HepG2 (cell line): ENCODE data around the gene PFN4. TPM values are rescaled to one million over a fixed set of nuclear protein-coding genes. Genes with fewer than 3 reads are reported as not detected.

Experiments used
- ARID2 ChIP-seq: sonication (generic); formaldehyde crosslinking; IDR thresholded peaks from 2 replicates; pipeline ENCODE4 v1.8.1; 2022; ENCODE audit warnings: mild to moderate bottlenecking, missing genetic modification reagents, borderline replicate concordance
- NPAS2 ChIP-seq: sonication (generic); formaldehyde crosslinking; IDR thresholded peaks from 2 replicates; pipeline ENCODE4 v1.8.0; 2022; ENCODE audit warnings: mild to moderate bottlenecking, missing genetic modification reagents, borderline replicate concordance
- PRPF4 ChIP-seq: fragments of 200-400 bp; formaldehyde crosslinking; IDR thresholded peaks from 2 replicates; pipeline ENCODE4 v1.6.1; 2016; ENCODE audit warnings: low read length, low read depth; ENCODE audit not compliant: poor library complexity, severe bottlenecking
- REXO4 ChIP-seq: sonication (generic); formaldehyde crosslinking; IDR thresholded peaks from 2 replicates; pipeline ENCODE4 v1.8.0; 2022; ENCODE audit warnings: missing genetic modification reagents, mild to moderate bottlenecking, borderline replicate concordance
- SKI ChIP-seq: fragments of 450-650 bp; IDR thresholded peaks from one replicate; pipeline ENCODE4 v1.6.1; 2018; ENCODE audit warnings: mild to moderate bottlenecking; ENCODE audit not compliant: partially characterized antibody
- ZNF251 ChIP-seq: sonication (generic); formaldehyde crosslinking; IDR thresholded peaks from 2 replicates; pipeline ENCODE4 v1.9.0; 2021; ENCODE audit warnings: mild to moderate bottlenecking, missing genetic modification reagents
- ZNF30 ChIP-seq: sonication (generic); formaldehyde crosslinking; IDR thresholded peaks from 2 replicates; pipeline ENCODE4 v1.5.0; 2020; ENCODE audit warnings: mild to moderate bottlenecking, missing genetic modification reagents
- ZNF441 ChIP-seq: sonication (generic); formaldehyde crosslinking; IDR thresholded peaks from 2 replicates; pipeline ENCODE4 v1.7.0; 2021; ENCODE audit warnings: missing genetic modification reagents, borderline replicate concordance
- ZNF605 ChIP-seq: sonication (generic); formaldehyde crosslinking; IDR thresholded peaks from 2 replicates; pipeline ENCODE4 v1.8.0; 2022; ENCODE audit warnings: mild to moderate bottlenecking, missing genetic modification reagents
- ZNF878 ChIP-seq: sonication (generic); formaldehyde crosslinking; IDR thresholded peaks from 2 replicates; pipeline ENCODE4 v1.8.1; 2023; ENCODE audit warnings: mild to moderate bottlenecking, missing genetic modification reagents, moderate library complexity
- polyA plus RNA-seq, 8 experiments: library from polyadenylated mRNA; depleted of rRNA in 3 of 8; stranded (reverse) in 7 of 8; unstranded in 1 of 8; fragments of >200 nt; fragmentation: Illumina TruSeq in 4 of 8; extraction: Trizol in 4 of 8; gene quantifications; 2 replicates each; pipeline versions ENCODE4 v1.2.1 to v1.2.3, GENCODE V29; 2011 to 2016; ENCODE audit warnings: low read depth in 4 of 8, missing spikeins in 1 of 8, mixed read lengths in 1 of 8; ENCODE audit not compliant: insufficient read depth in 1 of 8
- total RNA-seq, 5 experiments: library from RNA; depleted of rRNA; stranded (reverse); fragments of >200 nt; fragmentation: Illumina TruSeq; extraction: Trizol; gene quantifications; 2 replicates each; pipeline ENCODE4 v1.2.3, GENCODE V29; 2016; ENCODE audit warnings: low read depth in 1 of 5
- TF ChIP-seq, protein P1 (sequence below): sonication (generic); formaldehyde crosslinking; conservative IDR thresholded peaks from 2 replicates; pipeline ENCODE4 v1.4.0; 2020; ENCODE audit warnings: missing genetic modification reagents
- TF ChIP-seq, protein P2 (sequence below): sonication (generic); formaldehyde crosslinking; IDR thresholded peaks from 2 replicates; pipeline ENCODE4 v1.4.0; 2020; ENCODE audit warnings: mild to moderate bottlenecking, missing genetic modification reagents
- TF ChIP-seq, protein P3 (sequence below): sonication (generic); formaldehyde crosslinking; IDR thresholded peaks from 2 replicates; pipeline ENCODE4 v1.5.0; 2020; ENCODE audit warnings: missing genetic modification reagents
- TF ChIP-seq, protein P4 (sequence below): sonication (generic); formaldehyde crosslinking; IDR thresholded peaks from 2 replicates; pipeline ENCODE4 v1.4.0; 2020; ENCODE audit warnings: missing genetic modification reagents
- TF ChIP-seq, protein P5 (sequence below): sonication (generic); formaldehyde crosslinking; IDR thresholded peaks from 2 replicates; pipeline ENCODE4 v1.5.0; 2020; ENCODE audit warnings: missing genetic modification reagents, mild to moderate bottlenecking, borderline replicate concordance
- TF ChIP-seq, protein P6 (sequence below): sonication (generic); formaldehyde crosslinking; IDR thresholded peaks from 2 replicates; pipeline ENCODE4 v1.4.0; 2020; ENCODE audit warnings: missing genetic modification reagents

Gene PFN4
- total and polyA plus RNA-seq, 2 of the 13 experiments (the other 11 are each of a cell fraction or from before 2014, with no cell fraction given), result 0.12 to 0.20 TPM

DNA sequence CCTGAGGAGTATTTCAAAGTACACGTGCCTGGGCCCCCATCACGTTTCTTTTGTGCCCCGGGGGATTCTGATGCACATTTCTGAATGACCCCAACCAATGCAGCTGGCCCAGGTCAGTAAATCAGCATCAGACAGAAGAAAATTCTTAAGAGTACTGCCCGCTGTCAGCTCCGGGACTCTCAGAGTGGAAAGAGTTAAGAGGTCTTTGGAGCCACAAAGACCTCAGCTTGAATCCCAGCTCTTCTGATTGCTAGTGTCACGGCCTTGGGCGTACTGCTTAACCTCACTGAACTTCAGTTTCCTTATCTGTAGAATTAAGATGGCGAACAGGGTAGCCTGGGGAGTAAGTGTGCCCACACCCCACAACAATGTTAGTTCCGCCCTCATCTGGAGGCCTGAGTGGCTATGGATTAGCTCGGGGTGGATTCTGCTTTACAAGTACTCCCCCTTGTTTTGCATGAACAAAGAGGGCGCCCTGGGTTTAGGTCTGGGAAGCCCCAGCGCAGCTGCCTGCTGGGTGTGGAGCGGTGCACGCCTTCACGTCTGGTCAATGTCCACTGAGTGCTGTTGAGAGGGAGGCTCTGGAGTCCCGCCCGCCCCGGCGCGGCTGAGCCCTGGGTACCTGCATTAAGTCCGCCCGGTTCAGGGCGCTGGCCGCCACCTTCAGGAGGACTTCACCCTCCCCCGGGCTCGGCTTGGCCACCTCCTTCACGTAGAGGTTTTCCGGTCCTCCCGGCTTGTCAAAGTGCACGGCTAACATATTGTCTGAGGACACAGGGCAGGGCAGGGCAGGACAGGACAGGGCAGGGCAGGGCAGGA is 39.4 kb downstream of the PFN4 start (continued):
- TF ChIP-seq SKI (no peak), ZNF441 (CRISPR knock-in tag) (peak; percentile 86), REXO4 (CRISPR knock-in tag) (no peak), ZNF605 (CRISPR knock-in tag) (peak; percentile 96), PRPF4 (no peak), ARID2 (no peak; the same call in 1 of the 2 replicates), ZNF878 (CRISPR knock-in tag) (no peak), NPAS2 (no peak), ZNF30 (peak; percentile 22; the same call in 1 of the 2 replicates), ZNF251 (peak; percentile 15; the same call in 1 of the 2 replicates)
- TF ChIP-seq, protein P1, sequence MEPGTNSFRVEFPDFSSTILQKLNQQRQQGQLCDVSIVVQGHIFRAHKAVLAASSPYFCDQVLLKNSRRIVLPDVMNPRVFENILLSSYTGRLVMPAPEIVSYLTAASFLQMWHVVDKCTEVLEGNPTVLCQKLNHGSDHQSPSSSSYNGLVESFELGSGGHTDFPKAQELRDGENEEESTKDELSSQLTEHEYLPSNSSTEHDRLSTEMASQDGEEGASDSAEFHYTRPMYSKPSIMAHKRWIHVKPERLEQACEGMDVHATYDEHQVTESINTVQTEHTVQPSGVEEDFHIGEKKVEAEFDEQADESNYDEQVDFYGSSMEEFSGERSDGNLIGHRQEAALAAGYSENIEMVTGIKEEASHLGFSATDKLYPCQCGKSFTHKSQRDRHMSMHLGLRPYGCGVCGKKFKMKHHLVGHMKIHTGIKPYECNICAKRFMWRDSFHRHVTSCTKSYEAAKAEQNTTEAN (CRISPR knock-in tag), result peak; percentile 45; the same call in 1 of the 2 replicates
- TF ChIP-seq, protein P2, sequence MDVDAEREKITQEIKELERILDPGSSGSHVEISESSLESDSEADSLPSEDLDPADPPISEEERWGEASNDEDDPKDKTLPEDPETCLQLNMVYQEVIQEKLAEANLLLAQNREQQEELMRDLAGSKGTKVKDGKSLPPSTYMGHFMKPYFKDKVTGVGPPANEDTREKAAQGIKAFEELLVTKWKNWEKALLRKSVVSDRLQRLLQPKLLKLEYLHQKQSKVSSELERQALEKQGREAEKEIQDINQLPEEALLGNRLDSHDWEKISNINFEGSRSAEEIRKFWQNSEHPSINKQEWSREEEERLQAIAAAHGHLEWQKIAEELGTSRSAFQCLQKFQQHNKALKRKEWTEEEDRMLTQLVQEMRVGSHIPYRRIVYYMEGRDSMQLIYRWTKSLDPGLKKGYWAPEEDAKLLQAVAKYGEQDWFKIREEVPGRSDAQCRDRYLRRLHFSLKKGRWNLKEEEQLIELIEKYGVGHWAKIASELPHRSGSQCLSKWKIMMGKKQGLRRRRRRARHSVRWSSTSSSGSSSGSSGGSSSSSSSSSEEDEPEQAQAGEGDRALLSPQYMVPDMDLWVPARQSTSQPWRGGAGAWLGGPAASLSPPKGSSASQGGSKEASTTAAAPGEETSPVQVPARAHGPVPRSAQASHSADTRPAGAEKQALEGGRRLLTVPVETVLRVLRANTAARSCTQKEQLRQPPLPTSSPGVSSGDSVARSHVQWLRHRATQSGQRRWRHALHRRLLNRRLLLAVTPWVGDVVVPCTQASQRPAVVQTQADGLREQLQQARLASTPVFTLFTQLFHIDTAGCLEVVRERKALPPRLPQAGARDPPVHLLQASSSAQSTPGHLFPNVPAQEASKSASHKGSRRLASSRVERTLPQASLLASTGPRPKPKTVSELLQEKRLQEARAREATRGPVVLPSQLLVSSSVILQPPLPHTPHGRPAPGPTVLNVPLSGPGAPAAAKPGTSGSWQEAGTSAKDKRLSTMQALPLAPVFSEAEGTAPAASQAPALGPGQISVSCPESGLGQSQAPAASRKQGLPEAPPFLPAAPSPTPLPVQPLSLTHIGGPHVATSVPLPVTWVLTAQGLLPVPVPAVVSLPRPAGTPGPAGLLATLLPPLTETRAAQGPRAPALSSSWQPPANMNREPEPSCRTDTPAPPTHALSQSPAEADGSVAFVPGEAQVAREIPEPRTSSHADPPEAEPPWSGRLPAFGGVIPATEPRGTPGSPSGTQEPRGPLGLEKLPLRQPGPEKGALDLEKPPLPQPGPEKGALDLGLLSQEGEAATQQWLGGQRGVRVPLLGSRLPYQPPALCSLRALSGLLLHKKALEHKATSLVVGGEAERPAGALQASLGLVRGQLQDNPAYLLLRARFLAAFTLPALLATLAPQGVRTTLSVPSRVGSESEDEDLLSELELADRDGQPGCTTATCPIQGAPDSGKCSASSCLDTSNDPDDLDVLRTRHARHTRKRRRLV (CRISPR knock-in tag), result no peak; the same call in 1 of the 2 replicates
- TF ChIP-seq, protein P3, sequence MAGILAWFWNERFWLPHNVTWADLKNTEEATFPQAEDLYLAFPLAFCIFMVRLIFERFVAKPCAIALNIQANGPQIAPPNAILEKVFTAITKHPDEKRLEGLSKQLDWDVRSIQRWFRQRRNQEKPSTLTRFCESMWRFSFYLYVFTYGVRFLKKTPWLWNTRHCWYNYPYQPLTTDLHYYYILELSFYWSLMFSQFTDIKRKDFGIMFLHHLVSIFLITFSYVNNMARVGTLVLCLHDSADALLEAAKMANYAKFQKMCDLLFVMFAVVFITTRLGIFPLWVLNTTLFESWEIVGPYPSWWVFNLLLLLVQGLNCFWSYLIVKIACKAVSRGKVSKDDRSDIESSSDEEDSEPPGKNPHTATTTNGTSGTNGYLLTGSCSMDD, result no peak
- TF ChIP-seq, protein P4, sequence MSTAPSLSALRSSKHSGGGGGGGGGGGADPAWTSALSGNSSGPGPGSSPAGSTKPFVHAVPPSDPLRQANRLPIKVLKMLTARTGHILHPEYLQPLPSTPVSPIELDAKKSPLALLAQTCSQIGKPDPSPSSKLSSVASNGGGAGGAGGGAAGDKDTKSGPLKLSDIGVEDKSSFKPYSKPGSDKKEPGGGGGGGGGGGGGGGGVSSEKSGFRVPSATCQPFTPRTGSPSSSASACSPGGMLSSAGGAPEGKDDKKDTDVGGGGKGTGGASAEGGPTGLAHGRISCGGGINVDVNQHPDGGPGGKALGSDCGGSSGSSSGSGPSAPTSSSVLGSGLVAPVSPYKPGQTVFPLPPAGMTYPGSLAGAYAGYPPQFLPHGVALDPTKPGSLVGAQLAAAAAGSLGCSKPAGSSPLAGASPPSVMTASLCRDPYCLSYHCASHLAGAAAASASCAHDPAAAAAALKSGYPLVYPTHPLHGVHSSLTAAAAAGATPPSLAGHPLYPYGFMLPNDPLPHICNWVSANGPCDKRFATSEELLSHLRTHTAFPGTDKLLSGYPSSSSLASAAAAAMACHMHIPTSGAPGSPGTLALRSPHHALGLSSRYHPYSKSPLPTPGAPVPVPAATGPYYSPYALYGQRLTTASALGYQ (CRISPR knock-in tag), result peak; percentile 30; the same call in 1 of the 2 replicates
- TF ChIP-seq, protein P5, sequence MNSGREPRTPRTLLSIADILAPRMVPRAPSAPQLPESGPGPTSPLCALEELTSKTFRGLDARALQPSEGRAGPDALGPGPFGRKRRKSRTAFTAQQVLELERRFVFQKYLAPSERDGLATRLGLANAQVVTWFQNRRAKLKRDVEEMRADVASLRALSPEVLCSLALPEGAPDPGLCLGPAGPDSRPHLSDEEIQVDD, result no peak
- TF ChIP-seq, protein P6, sequence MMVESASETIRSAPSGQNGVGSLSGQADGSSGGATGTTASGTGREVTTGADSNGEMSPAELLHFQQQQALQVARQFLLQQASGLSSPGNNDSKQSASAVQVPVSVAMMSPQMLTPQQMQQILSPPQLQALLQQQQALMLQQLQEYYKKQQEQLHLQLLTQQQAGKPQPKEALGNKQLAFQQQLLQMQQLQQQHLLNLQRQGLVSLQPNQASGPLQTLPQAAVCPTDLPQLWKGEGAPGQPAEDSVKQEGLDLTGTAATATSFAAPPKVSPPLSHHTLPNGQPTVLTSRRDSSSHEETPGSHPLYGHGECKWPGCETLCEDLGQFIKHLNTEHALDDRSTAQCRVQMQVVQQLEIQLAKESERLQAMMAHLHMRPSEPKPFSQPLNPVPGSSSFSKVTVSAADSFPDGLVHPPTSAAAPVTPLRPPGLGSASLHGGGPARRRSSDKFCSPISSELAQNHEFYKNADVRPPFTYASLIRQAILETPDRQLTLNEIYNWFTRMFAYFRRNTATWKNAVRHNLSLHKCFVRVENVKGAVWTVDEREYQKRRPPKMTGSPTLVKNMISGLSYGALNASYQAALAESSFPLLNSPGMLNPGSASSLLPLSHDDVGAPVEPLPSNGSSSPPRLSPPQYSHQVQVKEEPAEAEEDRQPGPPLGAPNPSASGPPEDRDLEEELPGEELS (CRISPR knock-in tag), result peak; percentile 65
